ENCODE data around the gene ZPBP.
"Not testable (repeated sequence)": the region's sequence is repeated elsewhere in the genome, so short reads cannot be mapped to it uniquely, and the experiment has no call there.

The ZPBP gene

DNA sequence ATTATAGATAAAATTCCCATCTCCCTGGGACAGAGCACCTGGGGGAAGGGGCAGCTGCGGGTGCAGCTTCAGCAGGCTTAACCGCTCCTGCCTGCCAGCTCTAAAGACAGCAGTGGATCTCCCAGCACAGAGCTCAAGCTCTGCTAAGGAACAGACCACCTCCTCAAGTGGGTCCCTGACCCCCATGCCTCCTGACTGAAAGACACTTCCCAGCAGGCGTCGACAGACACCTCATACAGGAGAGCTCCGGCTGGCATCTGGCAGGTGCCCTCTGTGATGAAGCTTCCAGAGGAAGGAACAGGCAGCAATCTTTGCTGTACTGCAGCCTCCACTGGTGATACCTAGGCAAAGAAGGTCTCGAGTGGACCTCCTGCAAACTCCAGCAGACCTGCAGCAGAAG, 51.9 kb downstream of the ZPBP start:
- not testable (repeated sequence) for DNase-seq (ENCODE audit: low read depth)

DNA sequence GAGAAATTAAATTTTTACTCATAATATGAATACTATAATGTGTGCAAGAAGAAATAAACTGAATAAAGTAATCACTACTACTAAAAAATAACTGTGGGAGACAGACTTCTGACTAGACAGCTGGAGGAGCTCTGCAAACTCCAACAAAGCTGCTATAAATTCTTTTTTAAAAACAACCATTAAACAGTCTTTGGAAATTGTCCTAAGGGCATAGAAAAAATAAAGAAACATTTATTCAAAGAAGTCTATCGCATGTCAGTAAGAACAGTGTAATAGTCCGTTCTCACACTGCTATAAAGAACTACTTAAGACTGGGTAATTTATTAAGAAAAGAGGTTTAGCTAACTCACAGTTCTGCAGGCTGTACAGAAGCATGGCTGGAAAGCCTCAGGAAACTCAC, 56.0 kb downstream of the ZPBP start:
- no peak for DNase-seq (ENCODE audit: low read depth)

DNA sequence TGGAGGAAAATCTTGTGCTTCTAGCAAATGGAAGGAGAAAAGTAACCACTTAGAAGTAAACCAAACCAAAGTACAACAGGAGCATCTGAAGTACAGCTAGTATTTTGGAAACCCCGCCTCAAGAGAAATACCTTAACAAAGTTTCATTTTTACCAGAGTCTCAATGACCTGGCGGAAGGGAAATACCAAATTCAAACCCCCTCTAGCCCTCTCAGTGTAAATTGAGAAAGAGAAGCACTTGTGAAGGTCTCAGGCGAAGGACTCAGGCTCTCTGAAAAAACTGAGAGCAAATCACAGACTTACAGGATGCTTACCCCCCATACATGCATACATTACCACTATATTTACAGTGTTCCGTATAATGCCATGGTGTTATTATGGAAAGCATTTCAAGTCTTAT, 70.1 kb downstream of the ZPBP start:
- DNase-seq (ENCODE audit: low read depth): no peak

DNA sequence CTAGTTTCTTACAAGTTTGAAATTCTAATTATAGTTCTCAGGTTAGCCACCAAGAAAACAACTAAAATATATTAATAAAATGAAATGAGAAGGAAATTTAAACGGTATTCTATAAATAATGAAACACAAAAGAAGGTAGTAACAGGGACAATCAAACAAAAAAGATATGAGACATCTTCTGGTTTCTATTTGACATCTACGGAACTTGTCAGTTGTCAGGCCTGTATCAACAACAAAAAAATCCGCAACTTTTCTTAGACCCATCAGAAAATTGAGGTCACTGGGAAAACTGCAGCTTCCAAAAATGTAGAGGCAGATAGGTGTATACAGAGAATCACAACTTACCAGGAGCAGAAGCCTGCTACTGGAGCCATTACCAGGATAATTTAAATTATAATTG, 70.6 kb downstream of the ZPBP start:
- DNase-seq (ENCODE audit: low read depth): no peak

DNA sequence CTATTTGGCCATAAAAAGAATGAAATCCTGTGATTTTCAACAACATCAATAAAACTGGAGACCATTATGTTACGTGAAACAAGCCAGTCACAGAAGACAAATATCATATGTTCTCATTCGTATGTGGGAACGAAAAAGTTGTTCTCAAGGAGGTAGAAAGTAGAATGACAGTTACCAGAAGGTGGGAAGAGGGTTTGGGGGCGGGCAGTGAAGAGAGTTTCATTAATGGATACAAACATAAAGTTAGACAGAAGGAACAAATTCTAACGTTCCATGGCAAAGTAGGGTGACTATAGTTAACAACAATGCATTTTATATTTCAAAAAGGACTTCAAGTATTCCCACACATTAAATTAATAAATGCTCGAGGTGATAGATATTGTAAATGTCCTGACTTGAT, 97.4 kb downstream of the ZPBP start:
- no peak for DNase-seq (ENCODE audit: low read depth)

DNA sequence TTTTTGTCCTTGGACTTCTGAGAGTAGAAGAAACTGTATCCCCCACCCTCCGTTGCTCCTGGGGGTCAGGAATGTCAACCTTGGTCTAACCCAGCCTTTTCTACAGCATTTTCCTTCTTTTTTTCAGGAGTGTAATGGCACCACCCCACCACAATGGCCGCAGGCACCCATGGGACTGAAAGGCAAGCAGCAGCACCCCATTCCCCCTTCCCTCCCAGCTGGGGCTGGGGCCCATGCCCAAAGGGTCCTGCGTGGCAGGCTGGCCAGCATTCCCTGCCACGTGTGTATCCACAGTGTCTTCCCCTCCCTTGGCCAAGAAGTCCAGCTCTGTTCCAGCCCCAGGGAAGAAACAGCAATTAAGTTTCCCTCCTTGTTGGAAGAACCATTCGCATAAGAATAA, 106.9 kb downstream of the ZPBP start:
- DNase-seq (ENCODE audit: low read depth): no peak

DNA sequence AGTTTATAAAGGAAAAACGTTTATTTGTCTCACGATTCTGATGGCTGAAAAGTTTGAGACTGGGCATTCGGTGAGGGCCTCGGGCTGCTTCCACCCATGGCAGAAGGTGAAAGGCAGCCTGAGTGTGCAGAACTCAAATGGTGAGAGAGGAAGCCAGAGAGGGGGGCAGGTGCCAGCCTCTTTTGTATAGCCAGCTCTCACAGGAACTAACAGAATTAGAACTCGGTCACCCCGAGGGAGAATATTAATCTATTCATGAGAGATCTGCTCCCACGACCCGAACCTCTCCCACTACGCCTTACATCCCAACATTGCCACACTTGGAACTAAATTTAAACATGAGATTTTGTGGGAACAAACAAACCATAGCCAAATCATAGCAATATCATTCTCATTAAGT, 112.6 kb downstream of the ZPBP start:
- DNase-seq (ENCODE audit: low read depth): no peak

DNA sequence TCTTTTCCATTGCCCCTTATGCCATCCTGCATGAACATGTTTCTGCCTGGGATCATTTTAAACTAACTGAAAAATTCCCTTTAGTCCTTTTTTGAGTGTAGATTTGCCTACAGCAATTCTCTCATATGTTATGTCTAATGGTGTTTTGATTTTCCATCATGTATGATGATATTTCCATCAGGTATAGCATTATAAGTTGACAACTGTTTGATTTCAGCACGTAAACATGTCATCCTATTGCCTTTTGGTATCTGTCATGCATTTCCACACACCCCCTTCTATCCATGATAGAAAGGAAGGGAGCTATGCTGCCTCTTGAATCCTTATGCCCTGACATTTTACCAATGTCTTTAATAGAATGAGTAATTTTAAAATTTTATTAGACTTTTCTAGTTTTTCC, 116.8 kb downstream of the ZPBP start:
- DNase-seq (ENCODE audit: low read depth): no peak

DNA sequence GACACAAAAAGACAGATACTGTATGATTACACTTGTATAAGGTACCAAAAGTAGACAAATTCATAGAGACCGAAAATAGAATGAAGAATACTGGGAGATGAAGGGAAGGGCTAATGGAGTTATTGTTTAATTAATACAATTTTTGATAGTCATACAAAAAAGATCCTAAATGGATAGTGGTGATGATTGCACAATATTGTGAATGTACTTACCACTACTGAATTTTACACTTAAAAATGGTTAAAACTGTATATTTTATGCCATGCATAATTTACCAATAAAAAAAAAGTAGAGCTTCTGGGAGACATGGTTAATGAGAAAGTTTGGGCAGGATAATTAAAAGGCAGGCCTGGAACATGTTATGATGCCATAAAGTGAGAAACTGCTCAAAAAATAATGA, 119.0 kb downstream of the ZPBP start:
- DNase-seq (ENCODE audit: low read depth): no peak

DNA sequence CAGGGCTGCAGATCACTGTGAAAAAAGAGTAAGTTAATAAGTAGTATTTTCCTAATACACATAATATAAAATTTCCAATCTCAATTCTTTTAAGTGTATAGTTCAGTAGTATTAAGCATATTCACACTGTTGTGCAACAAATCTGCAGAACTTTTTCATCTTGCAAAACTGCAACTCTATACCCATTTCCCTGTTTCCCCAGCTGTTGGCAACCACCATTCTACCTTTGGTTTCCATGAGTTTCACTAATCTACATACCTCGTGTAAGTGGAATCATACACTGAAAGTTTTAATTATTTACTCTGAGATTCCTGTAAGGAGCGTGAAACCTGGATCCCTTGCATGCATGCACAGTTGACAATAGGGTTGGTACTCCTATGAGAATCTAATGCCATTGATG, 155.4 kb downstream of the ZPBP start:
- no peak for DNase-seq (ENCODE audit: low read depth)

DNA sequence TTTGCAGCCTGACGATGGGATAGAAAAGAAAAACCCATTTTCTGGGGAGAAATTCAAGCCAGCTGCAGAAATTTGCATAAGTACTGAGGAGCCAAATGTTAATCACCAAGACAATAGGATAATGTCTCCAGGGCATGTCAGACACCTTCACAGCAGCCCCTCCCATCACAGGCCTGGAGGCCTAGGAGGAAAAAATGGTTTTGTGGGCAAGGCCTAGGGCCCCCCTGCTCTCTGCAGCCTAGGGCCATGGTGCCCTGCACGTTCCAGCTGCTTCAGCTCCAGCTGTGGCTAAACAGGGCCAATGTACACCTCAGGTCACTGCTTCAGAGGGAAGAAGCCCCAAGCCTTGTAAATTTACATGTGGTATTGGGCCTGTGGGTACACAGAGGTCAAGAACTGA, 161.4 kb downstream of the ZPBP start:
- DNase-seq (ENCODE audit: low read depth): no peak

DNA sequence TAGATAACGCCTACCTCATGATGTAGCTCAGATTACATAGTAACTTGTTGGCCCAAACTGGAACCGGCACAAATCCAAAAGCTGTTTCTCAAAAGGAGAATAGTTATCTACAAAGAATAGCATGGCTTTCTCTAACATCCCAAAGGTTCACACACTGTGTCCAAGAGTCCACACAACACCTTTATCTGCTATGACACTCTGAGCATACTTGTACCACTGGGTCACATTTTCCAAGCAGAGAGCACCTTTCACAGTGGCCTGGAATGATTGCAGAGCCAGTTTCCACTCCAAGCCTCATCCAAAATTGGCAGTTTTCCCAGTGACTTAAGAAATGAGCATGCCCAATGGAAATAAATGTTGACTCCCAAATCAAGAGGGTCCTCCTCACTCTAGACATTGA, 164.3 kb downstream of the ZPBP start:
- DNase-seq (ENCODE audit: low read depth): no peak

DNA sequence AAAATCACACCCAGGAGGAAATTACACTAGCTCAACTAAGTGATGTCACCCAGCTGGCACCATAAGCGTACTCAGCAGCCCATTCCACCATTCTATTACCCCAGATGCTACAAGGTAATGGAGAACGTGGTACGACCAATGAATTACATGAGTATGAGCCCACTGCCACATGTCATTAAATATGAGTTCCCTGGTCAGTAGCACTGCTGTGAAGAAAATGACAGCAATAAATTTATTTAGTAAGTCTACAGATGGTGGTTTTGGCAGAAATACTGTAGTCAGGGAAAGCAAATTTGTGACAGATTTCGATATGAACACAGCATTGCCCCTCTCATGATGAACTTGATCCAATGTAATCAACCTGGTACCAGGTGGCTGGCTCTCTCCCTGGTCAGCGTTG, 165.4 kb downstream of the ZPBP start:
- DNase-seq (ENCODE audit: low read depth): no peak

DNA sequence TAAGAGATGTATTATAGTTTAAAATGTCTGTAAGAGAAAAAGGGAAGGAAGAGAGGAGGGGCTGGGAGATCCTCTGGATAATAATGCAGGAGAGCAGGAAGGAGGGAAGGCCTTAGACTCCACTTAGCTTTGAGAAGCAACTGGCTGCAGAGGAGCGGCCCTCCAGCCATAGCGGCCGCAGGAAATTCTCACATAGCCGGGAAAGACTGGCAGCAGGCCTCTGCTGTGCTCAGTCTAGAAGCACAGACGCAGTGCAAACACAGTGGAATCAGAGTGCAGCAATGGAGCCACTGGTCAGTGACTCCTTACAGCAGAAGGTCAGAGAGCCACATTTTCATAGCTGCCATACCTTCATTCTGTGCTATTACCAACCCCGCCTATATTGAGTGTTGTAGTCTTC, 166.3 kb downstream of the ZPBP start:
- DNase-seq (ENCODE audit: low read depth): no peak

DNA sequence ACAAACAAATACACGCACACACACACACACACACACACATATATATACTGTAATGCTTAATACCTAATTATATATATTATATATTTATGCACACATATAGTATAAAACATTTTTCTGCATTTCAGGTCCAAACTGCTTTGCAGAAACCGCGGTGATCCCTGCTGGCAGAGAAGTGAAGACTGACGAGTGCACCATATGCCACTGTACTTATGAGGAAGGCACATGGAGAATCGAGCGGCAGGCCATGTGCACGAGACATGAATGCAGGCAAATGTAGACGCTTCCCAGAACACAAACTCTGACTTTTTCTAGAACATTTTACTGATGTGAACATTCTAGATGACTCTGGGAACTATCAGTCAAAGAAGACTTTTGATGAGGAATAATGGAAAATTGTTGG, 181.1 kb downstream of the ZPBP start:
- DNase-seq (ENCODE audit: low read depth): no peak

DNA sequence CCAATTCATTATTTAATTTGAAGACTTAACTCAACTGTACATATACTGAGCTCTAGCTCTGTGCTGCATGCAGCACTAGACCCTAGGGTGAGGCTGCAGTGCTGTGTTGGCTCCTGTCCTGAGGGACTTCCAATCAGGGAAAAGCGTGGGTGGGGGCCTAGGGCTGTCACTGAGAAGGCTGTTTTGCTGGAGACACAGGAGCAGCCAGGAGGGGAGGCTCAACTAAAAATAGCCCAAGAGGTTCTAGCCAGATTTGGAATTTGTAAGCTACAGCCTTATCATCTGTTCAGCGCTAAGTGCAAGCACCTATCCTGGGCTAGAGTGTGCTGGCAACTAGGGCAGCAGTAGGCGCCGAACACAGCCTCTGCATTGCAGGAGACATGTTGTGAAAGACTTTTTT, 198.5 kb downstream of the ZPBP start:
- DNase-seq (ENCODE audit: low read depth): no peak

DNA sequence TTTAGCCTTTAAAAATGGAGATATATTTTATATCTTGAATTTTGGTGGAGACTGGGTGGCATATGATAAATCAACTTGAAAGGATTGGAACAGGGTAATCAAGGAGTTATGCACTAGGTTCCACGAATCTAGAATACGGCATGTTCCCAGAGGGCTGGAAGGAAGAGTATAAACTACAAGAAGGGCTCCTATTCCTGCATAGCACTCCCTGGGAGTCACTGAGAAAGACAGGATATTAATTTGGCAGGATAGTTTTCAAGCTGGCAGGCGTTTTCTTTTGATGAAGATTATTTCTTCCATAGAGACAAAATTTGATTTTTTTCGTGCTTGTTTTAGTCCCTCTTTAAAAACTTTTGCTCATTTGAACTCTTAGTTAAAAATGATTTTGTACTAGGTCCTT, 199.9 kb downstream of the ZPBP start:
- no peak for DNase-seq (ENCODE audit: low read depth)

DNA sequence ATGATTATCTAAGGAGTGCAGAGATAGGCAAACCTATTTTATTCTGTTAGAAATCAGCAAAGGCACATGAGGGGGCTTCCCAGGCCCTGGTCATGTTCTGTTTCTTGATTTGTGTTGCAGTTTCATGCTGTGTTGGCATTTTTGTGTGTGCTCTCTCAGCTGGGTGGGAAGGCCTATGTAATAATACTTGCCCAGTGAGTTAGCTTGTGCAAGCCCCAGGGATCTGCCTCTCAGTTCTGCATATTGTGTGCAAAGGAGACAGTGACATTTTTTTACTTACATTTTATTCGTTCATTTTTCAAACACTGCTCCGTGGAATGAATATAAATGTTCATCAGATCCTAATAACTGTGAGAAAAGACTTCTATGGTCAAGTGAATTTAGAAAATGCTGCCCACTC, 200.6 kb downstream of the ZPBP start:
- no peak for DNase-seq (ENCODE audit: low read depth)
